GM11168 (cell line): Measurements from ENCODE around the gene GM2A.

Experiments used
- in situ Hi-C: fragments of 300-500 bp; cut with MboI; formaldehyde crosslinking; loops from one replicate; pipeline ENCODE4 v1.12.0; 2022; ENCODE audit warnings: low sequenced_read_pairs; ENCODE audit not compliant: unreplicated experiment

The GM2A gene

DNA sequence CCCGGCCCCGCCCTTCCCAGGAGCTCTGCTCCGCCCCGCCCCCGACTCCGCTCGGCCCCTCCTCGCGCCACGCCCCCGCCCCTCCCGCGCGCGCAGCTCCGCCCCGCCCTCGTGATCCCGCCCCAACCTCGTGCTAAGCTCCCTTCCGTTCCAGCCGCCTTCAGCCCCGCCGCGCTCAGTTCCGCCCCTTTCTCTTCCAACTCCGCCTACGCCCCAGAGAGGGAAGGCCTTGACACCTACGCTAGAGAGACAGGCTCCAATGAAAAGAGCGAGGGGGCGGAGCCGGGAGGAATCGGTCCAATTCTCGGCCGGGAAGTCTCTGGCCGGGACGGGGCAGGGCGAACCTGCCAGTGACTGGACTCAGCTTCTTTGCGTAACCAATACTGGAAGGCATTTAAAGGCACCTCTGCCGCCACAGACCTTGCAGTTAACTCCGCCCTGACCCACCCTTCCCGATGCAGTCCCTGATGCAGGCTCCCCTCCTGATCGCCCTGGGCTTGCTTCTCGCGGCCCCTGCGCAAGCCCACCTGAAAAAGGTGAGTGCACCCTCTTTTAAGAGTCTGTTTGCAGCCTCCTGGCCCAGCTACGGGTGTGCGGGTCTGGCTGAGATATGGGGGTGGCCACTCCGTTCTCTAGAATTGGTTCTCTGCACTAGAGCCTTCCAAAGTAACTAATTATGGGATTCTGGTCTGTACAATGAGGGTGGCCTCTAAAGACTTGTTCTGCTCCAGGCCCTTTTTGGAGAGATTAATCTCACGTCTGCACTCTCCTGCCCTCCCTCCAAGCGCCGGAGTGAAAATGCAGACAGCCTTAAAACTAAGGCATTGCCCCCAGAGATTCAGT is at the start of gene GM2A:
GM2A (plus strand) TSS at position 424 of the 843 bp plus-strand sequence; CDS start at position 456, 32 bp downstream.
- in situ Hi-C loops = no loop called here

- in situ Hi-C loops = no loop called here
Measured at GRCh38 chr5:151204051-151204450, 48.9 kb upstream of the GM2A start.

DNA sequence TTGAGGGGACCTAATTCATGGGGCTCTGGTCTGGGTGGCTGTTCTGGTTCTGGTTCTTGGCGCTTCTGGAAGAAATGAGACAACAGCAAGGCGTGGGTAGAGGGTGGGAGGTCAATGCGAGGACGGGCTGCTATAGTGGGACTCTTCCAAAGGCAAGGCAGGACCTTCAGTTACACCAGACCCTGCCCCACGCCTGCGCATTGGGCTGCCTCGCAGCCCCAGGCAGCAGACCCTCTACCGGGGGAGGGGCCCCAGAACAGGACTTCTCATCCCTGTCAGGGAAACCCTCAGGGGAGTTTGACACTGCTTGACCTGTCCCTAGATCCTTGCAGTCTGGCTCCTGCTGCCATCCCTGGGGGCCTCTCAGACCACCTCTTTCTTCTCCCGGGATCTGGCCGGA is 47.6 kb upstream of the GM2A start:
- in situ Hi-C loops = no loop called here

GRCh38 chr5:151208481-151208914 is 44.5 kb upstream of the GM2A start:
- in situ Hi-C loops = no loop called here

- in situ Hi-C loops = no loop called here
Measured at GRCh38 chr5:151212406-151212798, 40.6 kb upstream of the GM2A start.

GRCh38 chr5:151213803-151214613 is 39.0 kb upstream of the GM2A start:
- in situ Hi-C loops = no loop called here

- in situ Hi-C loops = no loop called here
Measured at GRCh38 chr5:151214614-151215545, 38.1 kb upstream of the GM2A start.

- in situ Hi-C loops = no loop called here
Measured at GRCh38 chr5:151215546-151215880, 37.5 kb upstream of the GM2A start.

- in situ Hi-C loops = no loop called here
Measured at GRCh38 chr5:151216781-151217180, 36.2 kb upstream of the GM2A start.

DNA sequence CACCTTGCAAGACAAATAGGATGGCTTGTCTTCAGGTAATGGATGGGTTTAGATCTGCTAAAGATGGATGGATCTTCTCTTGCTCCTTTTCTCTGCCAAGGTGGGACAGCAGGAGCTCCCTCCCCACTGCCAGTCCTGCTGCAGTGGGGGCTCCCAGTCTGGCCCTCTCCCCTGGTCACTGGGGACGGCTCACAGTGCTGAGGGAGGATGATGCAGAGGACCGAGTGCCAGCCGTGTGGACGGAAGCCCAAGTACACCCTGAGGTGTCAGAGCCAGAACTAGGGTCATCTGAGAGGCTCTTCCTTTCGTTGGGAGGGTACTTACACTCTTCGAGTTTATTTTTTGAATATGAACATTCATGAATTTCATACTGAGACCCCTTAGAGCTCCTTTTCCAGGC is 34.8 kb upstream of the GM2A start:
- in situ Hi-C loops = no loop called here

DNA sequence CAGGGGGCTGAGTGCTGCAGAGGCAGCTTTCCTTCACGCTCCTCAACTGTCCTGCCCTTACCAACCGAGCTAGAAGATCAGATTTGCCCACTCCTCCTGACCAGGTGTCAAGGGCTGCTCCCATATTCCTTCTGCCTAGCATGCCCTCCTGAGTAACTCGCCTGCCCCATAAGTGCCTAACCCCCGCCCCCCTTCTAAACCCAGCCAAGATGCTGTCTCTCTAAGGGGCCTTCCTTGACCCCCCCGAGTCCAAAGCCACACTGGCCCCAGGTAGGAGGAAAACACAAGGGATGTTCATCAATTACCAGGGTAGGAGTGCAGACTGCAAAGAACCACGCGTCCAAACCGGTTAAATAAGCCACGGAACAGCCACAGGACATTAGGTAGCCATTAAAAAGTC is 33.8 kb upstream of the GM2A start:
- in situ Hi-C loops = no loop called here

- in situ Hi-C loops = no loop called here
Measured at GRCh38 chr5:151219789-151220188, 33.2 kb upstream of the GM2A start.

- in situ Hi-C loops = no loop called here
Measured at GRCh38 chr5:151221574-151221973, 31.4 kb upstream of the GM2A start.

DNA sequence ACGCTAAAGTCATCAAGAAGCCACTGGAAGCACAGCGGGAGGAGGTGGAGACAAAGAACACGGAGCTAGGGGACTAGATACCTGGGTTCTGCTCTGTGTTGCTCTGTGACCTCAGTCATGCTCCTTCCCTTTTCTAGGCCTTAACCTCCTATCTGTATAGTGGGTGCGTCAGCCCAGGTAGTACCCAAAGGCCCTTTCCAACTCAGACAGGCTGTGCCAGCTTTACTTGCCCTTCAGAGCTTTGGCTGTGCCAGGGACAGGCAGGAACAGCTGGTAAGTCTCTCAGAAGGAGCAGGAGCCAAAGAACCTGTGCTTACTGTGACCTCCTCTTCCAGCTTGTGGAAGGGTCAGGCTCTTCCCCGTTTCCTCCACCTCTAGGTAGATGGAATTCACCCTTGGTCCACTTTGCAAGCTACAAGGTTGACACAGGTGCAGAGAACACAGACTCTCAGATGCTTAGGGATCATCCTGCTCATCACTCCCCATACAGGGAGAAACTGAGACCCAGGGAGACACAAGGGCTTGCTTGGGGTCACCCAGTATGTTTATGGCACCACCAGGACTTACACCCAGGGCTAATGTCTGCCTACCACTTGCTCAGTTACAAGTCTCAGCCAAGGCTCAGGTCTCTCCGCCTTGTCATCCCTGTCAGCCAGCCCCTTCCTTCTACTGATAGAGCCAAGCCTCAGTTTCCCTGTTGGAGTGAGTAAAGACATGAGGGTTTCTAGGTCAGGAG is 30.8 kb upstream of the GM2A start:
- in situ Hi-C loops = no loop called here

DNA sequence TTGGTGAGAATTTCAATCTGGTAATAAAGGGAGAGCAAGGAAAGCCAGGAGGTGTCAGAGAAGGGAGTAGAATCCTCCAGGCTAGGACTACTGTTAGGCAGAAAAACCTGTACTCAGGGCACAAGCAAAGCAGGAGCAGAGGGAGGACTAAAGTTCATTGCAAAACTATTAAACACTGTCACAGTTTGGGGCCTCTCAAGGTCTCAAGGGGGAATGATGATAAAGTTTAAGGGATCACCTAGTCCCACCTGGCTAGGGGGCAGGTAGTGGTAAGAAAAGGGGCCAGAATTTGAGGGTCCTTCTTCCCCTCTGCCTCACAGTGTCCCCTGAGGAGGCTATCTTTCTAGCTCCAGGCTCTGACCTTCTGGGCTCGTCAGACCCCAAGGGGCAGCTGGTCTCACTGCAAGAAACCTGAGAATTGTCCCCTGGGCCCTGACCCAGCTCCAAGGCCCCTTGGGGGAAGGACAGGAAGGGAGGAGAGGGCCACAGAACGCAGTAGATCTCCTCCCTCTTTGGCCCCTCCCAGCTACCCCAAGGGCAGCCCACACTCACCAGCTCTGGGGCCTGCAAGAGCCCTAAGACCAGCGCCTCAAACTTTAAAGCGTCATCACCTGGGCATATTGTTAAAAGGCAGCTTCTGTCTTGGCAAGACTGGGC is 30.1 kb upstream of the GM2A start:
- in situ Hi-C loops = no loop called here

DNA sequence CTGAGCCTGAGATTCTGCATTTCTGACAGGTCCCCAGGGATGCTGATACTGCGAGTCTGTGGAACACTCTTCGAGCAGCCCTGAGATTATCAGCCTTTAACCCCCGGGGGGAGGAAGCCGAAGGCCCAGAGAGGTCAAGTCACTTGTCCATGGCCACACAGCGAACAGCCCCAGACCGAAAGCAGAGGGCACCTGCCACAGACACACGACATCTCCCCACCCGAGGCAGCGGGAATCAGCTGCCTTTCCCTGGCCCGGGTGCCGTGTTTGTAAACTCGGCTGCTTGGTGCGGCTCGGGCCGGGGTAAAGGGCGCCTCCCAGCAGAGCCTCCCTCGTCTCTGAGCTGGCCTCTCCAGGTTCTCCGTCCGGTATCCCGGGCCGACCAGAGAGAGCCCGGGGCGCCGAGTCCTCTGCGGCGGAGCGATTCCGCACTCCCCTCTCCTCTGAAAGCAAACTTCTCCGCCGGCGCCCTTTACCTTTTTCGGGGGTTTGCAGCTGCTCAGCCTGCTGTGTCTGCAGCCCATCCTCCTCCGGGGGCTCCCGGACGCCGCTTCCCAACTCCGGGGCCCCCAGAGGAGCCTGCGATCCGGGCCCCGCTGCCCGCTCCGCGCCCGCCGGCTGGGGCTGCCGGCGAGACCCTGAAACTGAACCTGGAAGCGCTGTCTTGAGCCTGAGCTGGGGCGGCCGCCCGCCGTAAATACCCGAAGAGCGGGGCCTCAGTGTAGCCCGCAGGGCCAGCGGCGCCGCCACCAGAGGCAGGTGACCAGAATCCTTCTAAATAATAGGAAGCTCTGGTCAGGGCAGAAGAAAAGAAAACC is 29.3 kb upstream of the GM2A start, which contains the start of gene CCDC69:
CCDC69 (minus strand) TSS at position 646 of the 818 bp plus-strand sequence; CDS start at position 524, 122 bp downstream.
- in situ Hi-C loops = no loop called here

GRCh38 chr5:151224372-151224771 is 28.6 kb upstream of the GM2A start:
- in situ Hi-C loops = no loop called here

GRCh38 chr5:151225071-151225470 is 27.9 kb upstream of the GM2A start:
- in situ Hi-C loops = no loop called here
